Psoas muscle (tissue), 8 donors: Measurements from ENCODE around the gene SWSAP1. TPM values are rescaled to one million over a fixed set of nuclear protein-coding genes. Genes with fewer than 3 reads are reported as not detected.
"Not testable (repeated sequence)": the region's sequence is repeated elsewhere in the genome, so short reads cannot be mapped to it uniquely, and the experiment has no call there.

ENCODE experiments used
- ATAC-seq, 4 donors: fragments of 200-7000 bp; cut with Tn5 transposase; one replicate each; pipeline ENCODE4 v1.9.1; 2020; ENCODE audit warnings: moderate library complexity in 3 of 4, mild to moderate bottlenecking in 2 of 4
- DNase-seq, 2 donors: peaks; one replicate each; pipeline ENCODE4 v3.0.0-alpha.2; 2020
- H3K27ac ChIP-seq: fragments of 200-600 bp; one replicate; pipeline ENCODE4 v1.8.0; 2022
- H3K27me3 ChIP-seq, 3 donors: fragments of 200-600 bp in 1 of 3; one replicate each; pipeline versions ENCODE4 v1.6.1 to v1.8.0; 2013 to 2022; ENCODE audit warnings: low read length in 2 of 3, mild to moderate bottlenecking in 2 of 3, moderate library complexity in 1 of 3; ENCODE audit not compliant: insufficient read depth in 3 of 3
- H3K36me3 ChIP-seq, 2 donors: fragments of 200-600 bp in 1 of 2; one replicate each; pipeline versions ENCODE4 v1.6.1 to v1.8.0; 2013 to 2022; ENCODE audit warnings: low read depth in 1 of 2, mild to moderate bottlenecking in 1 of 2, moderate library complexity in 1 of 2; ENCODE audit not compliant: insufficient read depth in 1 of 2
- H3K4me1 ChIP-seq: fragments of 200-600 bp; one replicate; pipeline ENCODE4 v1.8.0; 2022
- H3K4me3 ChIP-seq: fragments of 200-600 bp; one replicate; pipeline ENCODE4 v1.8.0; 2022; ENCODE audit warnings: mild to moderate bottlenecking
- H3K9me3 ChIP-seq: fragments of 200-600 bp; one replicate; pipeline ENCODE4 v1.8.0; 2022
- CTCF ChIP-seq: fragments of 200-600 bp; IDR thresholded peaks from one replicate; pipeline ENCODE4 v1.8.0; 2022; ENCODE audit warnings: antibody characterized with exemption
- WGBS, 3 donors: extraction: QIAGEN DNeasy Blood & Tissue Kit; methylation state at CpG; one replicate each; pipeline versions ENCODE4 v1.1.6 to v1.1.7; 2013; 5-methylcytosine and 5-hydroxymethylcytosine counted together
- intact Hi-C, 2 donors: fragments of 100-400 bp; cut with DNase I; formaldehyde crosslinking; loops; one replicate each; pipeline versions ENCODE4 v1.11.0 to v1.14.2; 2022
- polyA plus RNA-seq, 3 donors: library from polyadenylated mRNA; stranded (reverse); fragments of 200-250 nt; gene quantifications; one replicate each; pipeline ENCODE4 v1.2.3, GENCODE V29; 2013
- total RNA-seq, 4 donors: library from RNA; stranded (reverse); fragmentation: NEBNext Ultra II Directional in 2 of 4; extraction: Animal tissue kit (Norgen Biotek cat#: 25700) in 2 of 4; gene quantifications; one replicate each; pipeline versions ENCODE4 v1.2.1 to v1.2.4, GENCODE V29; 2021 to 2023
- donor health status: healthy with polysubstance abuse.
- donor health status: DM: no; HTN: no; CAD: no; lungs with moderate emphysema.
- donor health status: Bipolar disorder and iron deficiency.
- donor health status: healthy.
- donor health status: DM: yes; HTN: yes; CAD: no.
- donor health status: DM: no; HTN: no; CAD: no.
- donor health status: DM: no; HTN: no; CAD: no.
- donor health status: DM: yes; HTN: yes; CAD: no.

Gene SWSAP1
- total and polyA plus RNA-seq, 7 donors, result 1.1 to 3.9 (median 1.7) TPM

GRCh38 chr19:11377756-11378155 is 3.3 kb downstream of the SWSAP1 start:
- 96 to 100% (median 100%) methylated on average over 3 of the region's 3 CpGs for WGBS, 3 donors
- H3K4me3 ChIP-seq, result no peak overlapping the region
- no peaks in the 10 kb centered on the region for H3K36me3 ChIP-seq
- peaks cover 0 to 13% (median 2%) of the 10 kb centered on the region in 3 donors for H3K27me3 ChIP-seq
- peaks cover 49% of the 10 kb centered on the region for H3K4me1 ChIP-seq
- no peak overlapping the region for H3K27ac ChIP-seq
- no peaks in the 10 kb centered on the region for H3K9me3 ChIP-seq
- TF ChIP-seq CTCF, result no peak
- intact Hi-C loops, result loop anchor here in 1 of 2 donors (5.0 to 10.0 kb wide), 2 partner anchors 55 to 127 kb away; partner anchors contain the start of gene ZNF653
- no peak for DNase-seq
- no peak for ATAC-seq

- Histone ChIP-seq H3K4me3 (no peak overlapping the region), H3K9me3 (no peaks in the 10 kb centered on the region), H3K27ac (no peak overlapping the region), H3K27me3 (peaks cover 0 to 20% (median 6%) of the 10 kb centered on the region in 3 donors), H3K36me3 (no peaks in the 10 kb centered on the region), H3K4me1 (peaks cover 53% of the 10 kb centered on the region)
- peak; percentile 38 for TF ChIP-seq CTCF
- no peak for ATAC-seq
- no peak for DNase-seq
- intact Hi-C loops, result loop anchor here in 1 of 2 donors (5.0 to 10.0 kb wide), 2 partner anchors 54 to 126 kb away; partner anchors contain the start of gene ZNF653
- WGBS, 3 donors, result 54 to 66% (median 59%) methylated on average over 8 of the region's 8 CpGs
These were observed 4.1 kb downstream of the SWSAP1 start for GRCh38 chr19:11378319-11379189.

GRCh38 chr19:11379269-11379845 is 4.9 kb downstream of the SWSAP1 start:
- H3K27ac ChIP-seq, H3K36me3 ChIP-seq, DNase-seq, H3K9me3 ChIP-seq, ATAC-seq, H3K4me3 ChIP-seq: not testable (repeated sequence)
- Histone ChIP-seq H3K27me3 (peaks cover 0 to 24% (median 8%) of the 10 kb centered on the region in 3 donors), H3K4me1 (peaks cover 46% of the 10 kb centered on the region)
- intact Hi-C loops, result loop anchor here in 1 of 2 donors (5.0 to 10.0 kb wide), 2 partner anchors 53 to 125 kb away; partner anchors contain the start of gene ZNF653
- 82 to 84% (median 82%) methylated on average over 14 of the region's 14 CpGs for WGBS, 3 donors

- 89 to 94% (median 94%) methylated on average over 7 of the region's 7 CpGs for WGBS, 3 donors
- Histone ChIP-seq H3K4me1 (peaks cover 46% of the 10 kb centered on the region), H3K4me3 (peak overlapping the region; percentile 74)
These were observed 5.4 kb downstream of the SWSAP1 start for GRCh38 chr19:11379857-11380350.

More at GRCh38 chr19:11379857-11380350, 5.4 kb downstream of the SWSAP1 start:
- ATAC-seq (no peak), DNase-seq (no peak)
- Histone ChIP-seq H3K27ac (no peak overlapping the region), H3K36me3 (no peaks in the 10 kb centered on the region), H3K27me3 (peaks cover 0 to 24% (median 8%) of the 10 kb centered on the region in 3 donors), H3K9me3 (no peaks in the 10 kb centered on the region)
- intact Hi-C loops, result loop anchor here (5.0 to 10.0 kb wide), 5 partner anchors 42 to 207 kb away; partner anchors contain the start of genes ELAVL3 (in 1 of the 2) and ZNF653 (in 1 of the 2)
- no peak for TF ChIP-seq CTCF
